GM21528 (cell line): ENCODE data around the gene OR2T6.
"Not testable (repeated sequence)": the region's sequence is repeated elsewhere in the genome, so short reads cannot be mapped to it uniquely, and the experiment has no call there.

Experiments used
- ATAC-seq: cut with Tn5 transposase; IDR thresholded peaks from one replicate; pipeline ENCODE4 v1.9.1; 2021; ENCODE audit warnings: mild to moderate bottlenecking, moderate library complexity; ENCODE audit not compliant: unreplicated experiment, low FRiP score

The OR2T6 gene

DNA sequence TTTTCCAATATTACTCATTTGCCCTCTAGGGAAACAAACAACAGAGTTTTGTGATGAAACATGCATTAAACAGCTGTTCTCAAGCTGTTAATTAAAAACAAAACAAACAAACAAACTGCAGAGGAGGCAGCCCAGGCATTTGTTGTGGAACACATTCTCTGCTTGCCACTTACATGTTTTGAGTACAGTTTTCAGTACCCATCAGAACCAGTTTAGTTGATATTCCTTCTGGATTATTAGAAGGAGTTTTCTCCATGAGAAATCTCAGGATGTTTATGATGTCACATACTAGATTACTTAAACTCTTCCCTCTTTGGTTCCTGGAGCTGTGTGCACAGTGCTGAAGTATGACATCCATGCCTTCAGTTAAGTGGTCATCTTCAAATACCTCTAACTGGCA, at the start of gene OR2T6:
TSS of gene OR2T6 (plus strand) at position 301 of the 400 bp plus-strand sequence. CDS start 11,863 bp downstream, outside the sequence.
- ATAC-seq: no peak

DNA sequence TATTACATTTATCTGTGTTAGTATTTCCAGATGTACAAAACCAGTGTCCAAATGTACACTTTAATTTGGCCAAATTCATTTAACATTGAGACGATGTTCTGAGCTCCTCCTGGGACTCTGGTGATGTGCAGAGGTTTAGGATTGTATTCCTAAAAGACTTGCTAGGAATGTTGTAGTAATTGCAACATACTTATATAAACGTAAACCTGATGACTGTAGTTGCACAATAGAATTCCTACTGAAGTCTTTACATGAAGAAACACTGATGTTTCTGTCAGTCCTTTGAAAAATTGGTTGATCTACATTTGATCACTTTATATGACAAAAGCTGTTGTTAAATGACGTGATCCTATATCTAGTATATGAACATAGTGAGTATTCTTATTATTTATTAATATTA, 32.1 kb upstream of the OR2T6 start:
- no peak for ATAC-seq

DNA sequence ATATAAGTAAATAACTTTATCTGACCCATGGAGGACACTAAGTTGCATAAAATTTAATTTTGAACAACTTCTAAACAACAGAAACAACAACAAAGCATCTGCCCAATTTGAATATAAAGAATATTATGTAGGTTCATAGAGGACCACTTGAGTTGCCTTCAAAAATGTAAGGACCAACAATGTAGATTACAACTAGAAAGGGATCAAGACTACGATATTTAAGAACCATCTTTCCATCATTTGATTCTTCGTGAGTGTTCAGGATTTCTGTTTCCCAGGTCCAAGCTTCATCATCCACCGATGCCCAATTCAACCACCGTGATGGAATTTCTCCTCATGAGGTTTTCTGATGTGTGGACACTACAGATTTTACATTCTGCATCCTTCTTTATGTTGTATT, 27.1 kb upstream of the OR2T6 start, which contains the start of gene OR14C36:
TSS of gene OR14C36 (plus strand) at position 301 of the 400 bp plus-strand sequence. CDS start at position 301, 0 bp downstream.
- ATAC-seq: no peak

DNA sequence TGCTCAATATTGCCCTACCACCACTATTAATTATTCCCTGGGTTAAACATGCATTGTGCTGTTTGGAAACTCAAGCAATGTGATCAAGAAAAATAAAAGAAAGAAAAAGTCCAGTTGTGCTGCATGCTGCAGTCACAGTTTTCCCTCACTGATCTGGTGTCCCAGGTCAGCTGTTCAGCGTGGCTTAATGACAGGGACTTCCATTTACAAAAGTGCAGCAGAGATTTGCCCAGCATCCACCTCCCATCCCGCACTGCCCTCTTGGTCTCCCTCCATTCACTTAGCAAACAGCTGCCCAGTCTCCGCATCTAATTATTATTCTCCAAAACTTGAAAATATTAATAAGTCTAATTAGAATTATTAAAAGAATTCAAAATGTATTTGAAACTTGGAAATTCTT, 16.1 kb upstream of the OR2T6 start:
- no peak for ATAC-seq

- ATAC-seq: no peak
Observed at GRCh38 chr1:248361121-248361715, 14.3 kb upstream of the OR2T6 start, which contains the start of gene OR2T4. OR2T4 (plus strand) TSS chr1:248361665; CDS start chr1:248361665, 0 bp downstream.

DNA sequence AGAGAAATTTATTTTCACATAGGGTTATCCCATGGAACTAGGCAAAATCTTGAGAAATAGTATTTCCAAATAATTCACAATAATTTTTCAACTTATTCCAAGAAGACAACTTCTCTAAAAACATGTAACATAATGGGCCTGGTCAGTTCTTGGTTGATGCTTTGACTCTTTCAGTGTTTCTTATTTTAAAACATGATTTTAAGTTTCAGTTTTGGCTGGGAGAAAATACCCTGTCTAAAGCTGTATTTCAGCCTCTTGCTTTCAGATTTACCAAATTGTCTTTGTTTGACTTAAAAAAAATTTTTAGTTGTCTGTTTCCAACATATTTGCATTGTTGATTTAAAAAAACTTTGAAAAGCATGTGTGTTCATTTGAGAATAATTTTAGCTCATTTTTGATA, 8.9 kb upstream of the OR2T6 start:
- ATAC-seq: no peak

DNA sequence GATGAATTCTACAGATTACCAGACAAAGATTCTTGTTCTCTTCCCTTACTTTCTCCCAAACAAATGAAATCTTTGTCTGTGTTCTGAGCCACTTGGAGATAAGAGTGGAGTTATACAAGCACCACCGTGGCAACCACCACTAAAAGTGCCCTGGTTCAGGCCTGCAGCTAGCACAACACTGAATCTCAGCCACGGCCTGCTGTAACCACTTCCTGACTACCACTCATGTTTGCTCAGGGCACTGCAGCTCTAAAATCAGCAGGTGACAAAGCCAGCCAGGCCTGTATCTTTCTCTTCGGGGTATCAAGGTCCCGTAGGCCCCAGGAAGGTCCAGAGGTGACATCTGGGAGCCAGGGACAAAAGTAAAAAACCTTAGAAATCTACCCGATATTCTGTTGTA, 3.2 kb upstream of the OR2T6 start:
- ATAC-seq: no peak

GRCh38 chr1:248373761-248374160, 1.8 kb upstream of the OR2T6 start:
- ATAC-seq: no peak

DNA sequence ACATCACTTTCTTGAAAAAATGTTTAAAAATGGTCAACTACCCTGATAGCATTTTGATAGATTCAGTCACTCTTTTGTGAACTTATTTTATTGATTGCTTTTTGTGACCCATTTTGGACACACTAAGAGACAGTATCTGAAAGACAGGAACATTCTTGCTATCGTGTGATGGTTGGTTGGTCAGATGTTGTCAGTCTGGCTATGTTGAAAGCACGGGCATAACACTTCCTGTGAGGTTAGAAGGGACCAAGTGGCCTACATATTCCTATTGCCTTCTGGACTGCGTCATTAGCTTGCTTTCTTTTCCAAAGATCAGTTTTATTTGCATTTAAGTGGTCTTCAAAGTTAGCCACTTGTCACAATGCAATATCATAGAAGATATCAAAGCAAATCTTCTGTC, 1.4 kb downstream of the OR2T6 start:
- ATAC-seq: no peak

DNA sequence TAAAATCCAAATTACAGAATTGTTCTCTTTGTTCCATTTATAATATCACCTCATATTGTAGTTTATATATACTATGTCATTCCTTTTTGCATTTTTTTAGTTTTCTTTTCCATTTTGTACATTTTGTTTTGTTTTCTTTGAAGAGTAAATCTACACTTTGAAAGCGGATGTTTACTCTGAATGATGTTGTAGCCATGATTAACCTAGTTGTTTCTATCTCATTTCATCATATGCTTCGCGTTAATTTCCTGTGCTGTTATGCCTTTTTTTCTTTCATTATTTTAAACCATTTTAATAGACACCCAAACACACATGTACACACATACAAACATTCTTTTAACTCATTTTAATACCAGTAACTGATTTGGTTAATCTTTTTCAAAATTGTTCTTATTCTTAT, 5.3 kb downstream of the OR2T6 start:
- ATAC-seq: no peak

DNA sequence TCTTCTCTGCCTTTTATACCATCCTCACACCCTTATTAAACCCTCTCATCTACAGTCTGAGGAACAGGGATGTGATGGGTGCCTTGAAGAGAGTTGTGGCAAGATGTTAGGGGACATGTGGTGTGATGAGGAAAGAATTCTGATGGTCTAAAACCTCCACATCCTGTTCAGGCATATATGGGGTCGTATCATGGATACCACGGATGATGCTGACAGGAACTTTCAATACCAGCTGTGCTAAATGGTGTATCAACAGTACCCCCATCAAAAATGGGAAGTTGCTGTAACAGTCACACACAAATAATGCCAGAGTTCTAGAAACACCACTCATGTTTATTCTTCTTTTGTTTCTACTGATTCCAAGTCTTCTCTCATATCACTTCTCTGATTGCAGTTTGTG, 12.9 kb downstream of the OR2T6 start:
- ATAC-seq: no peak

DNA sequence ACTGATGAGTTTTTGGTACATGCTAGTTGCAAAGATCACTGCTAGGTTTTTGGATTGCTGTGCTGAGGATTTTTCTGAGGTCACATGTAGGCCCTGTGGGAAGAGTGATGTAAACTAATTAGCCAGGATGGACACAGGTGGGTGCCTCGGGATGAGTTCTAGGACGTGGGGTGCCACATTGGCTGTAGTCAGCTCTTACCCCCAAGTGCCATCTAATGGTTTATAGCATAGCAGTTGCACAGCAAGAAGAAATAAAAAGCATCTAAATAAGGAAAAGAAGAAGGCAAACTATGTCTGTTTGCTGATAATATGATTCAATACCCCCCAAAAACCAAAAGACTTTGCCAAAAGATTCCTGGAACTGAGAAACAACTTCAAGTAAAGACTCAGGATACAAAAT, 17.5 kb downstream of the OR2T6 start:
- ATAC-seq: no peak

GRCh38 chr1:248402748-248403147, 27.2 kb downstream of the OR2T6 start, which contains the start of gene OR2T1:
OR2T1 (plus strand) TSS chr1:248403048; CDS start chr1:248406148, 3,100 bp downstream.
- no peak for ATAC-seq

DNA sequence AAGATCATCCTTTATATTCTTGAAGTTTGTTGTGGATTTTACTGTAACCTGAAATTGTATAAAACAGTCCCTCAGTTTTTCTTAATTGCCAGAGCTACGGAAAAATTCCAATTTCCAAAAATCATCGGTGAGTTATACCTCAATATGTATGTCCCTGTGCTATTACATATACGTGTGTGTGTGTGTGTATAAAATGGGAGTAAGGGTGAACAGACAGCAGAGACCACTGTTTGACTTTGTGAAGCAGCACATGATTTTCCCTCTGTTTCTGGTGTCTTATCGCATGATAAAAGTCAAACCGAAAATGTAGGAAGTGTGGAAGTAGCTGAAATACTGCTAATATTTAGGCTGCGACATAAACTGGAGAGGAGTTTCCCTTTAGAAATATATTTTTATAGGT, 28.5 kb downstream of the OR2T6 start:
- ATAC-seq: no peak

GRCh38 chr1:248406721-248407692, 31.5 kb downstream of the OR2T6 start:
- no peak for ATAC-seq

DNA sequence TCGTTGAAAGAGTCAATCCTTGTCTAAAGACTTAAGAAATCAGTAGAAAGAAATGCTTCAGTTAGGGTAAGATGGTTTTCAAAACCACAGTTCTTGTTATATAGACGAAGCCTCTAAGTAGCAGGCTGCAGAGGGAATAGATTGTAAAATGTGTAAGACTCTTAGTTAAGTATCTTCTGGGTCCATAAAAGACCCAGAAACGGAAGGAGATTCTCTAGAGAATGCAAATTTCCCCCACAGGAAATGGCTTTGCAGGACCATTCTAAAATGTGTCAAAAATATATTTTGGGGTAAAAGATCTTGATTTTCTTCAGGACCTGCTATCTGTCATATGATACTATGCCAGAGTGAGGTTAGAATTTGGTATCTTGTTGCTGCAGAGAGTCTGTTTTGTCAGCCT, 40.7 kb downstream of the OR2T6 start:
- no peak for ATAC-seq

DNA sequence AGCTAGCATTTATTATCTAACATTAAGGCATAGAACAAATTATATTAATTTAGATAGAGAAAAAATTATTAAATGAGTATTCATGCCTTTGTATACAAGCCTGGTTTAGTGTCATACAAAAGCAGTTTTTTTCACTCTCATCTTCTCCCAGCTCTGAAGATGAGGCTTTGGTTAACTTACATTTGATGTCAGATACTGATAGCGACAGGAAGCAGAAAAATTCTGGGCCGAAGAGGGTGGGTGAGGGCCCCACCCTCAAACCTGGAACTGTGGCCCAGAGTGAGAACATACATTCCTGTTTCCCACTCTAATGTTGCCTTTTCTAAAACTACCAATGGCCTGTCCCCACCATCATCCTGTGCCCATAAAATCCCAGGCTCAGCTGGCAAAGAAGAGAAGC, 42.3 kb downstream of the OR2T6 start:
- ATAC-seq: no peak

- no peak for ATAC-seq
Observed at GRCh38 chr1:248421384-248421783, 45.8 kb downstream of the OR2T6 start.

DNA sequence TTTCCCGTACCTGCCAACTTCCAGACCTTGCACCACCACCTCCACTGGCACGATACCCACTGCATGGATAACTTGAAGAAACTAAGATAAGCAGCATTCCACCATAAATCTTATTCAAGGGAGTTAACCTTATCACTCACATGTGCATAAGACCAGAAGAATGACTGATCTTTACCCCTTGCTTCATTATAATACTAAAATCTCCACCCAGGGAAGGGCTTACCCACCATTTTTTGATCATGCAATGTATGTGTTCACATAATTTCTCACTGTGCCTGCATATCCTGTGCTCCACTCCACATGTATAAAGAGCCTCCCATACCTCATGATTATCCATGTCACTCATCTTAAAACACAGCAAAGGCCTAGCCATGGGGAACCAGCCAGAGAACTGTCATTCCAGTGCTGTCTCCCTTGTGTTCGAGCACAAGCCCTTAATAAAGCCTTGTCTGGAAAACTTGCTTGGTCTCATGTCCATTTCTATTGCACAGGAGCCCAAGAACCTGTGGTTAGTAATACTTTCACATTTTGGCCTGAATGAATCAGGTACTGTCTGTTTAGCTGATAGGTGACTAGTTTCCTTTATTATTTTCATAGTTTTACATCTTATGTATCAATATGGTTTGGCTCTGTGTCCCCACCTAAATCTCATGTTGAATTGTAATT, 52.1 kb downstream of the OR2T6 start:
- ATAC-seq: peak; percentile 77

DNA sequence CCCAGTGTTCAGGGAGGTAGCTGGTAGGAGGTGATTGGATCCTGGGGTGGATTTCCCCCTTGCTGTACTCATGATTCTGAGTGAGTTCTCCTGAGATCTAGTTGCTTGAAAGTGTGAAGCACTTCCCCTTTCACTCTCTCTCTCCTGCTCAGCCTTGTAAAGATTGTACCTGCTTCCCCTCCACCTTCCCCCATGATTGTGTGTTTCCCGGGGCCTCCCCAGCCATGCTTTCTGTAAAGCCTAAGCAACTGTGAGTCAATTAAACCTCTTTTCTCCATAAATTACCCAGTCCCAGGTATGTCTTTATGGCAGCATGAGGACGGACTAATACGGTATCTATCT, 52.6 kb downstream of the OR2T6 start:
- peak; percentile 95 for ATAC-seq

GRCh38 chr1:248431683-248432082, 56.1 kb downstream of the OR2T6 start:
- not testable (repeated sequence) for ATAC-seq
